Fibroblast of villous mesenchyme (primary cell): Measurements from ENCODE around the gene LRTM1. TPM values are rescaled to one million over a fixed set of nuclear protein-coding genes. Genes with fewer than 3 reads are reported as not detected.

Source experiments
- DNase-seq: peaks from one replicate; pipeline ENCODE4 v3.0.0-alpha.2; 2010; ENCODE audit warnings: low read depth
- H3K4me3 ChIP-seq: 2 replicates; pipeline ENCODE4 v1.5.1; 2011; ENCODE audit warnings: low read depth, mild to moderate bottlenecking, low read length
- CTCF ChIP-seq: IDR thresholded peaks from 2 replicates; pipeline ENCODE4 v1.5.1; 2012; ENCODE audit warnings: low read depth, mild to moderate bottlenecking, low read length; ENCODE audit not compliant: insufficient read depth
- total RNA-seq: library from RNA; depleted of rRNA; stranded (reverse); fragments of >200 nt; gene quantifications from 2 replicates; pipeline ENCODE4 v1.2.3, GENCODE V29; 2012

Gene LRTM1
- total RNA-seq, 1 donor, result not detected

- H3K4me3 ChIP-seq, result no peak overlapping the region
- no peak for TF ChIP-seq CTCF
- DNase-seq, result no peak
These were observed 29.9 kb upstream of the LRTM1 start for GRCh38 chr3:54957711-54958110.

GRCh38 chr3:54955941-54956340, 28.1 kb upstream of the LRTM1 start:
- no peak for TF ChIP-seq CTCF
- DNase-seq, result no peak

GRCh38 chr3:54955496-54955895, 27.6 kb upstream of the LRTM1 start:
- DNase-seq, result no peak
- no peak overlapping the region for H3K4me3 ChIP-seq
- TF ChIP-seq CTCF, result no peak

More at GRCh38 chr3:54955941-54956340, 28.1 kb upstream of the LRTM1 start:
- no peak overlapping the region for H3K4me3 ChIP-seq

- DNase-seq, result no peak
- H3K4me3 ChIP-seq, result no peak overlapping the region
- no peak for TF ChIP-seq CTCF
These were observed 26.7 kb upstream of the LRTM1 start for GRCh38 chr3:54954521-54954920.

GRCh38 chr3:54954022-54954421, 26.2 kb upstream of the LRTM1 start:
- TF ChIP-seq CTCF, result no peak
- DNase-seq, result peak; percentile 88
- no peak overlapping the region for H3K4me3 ChIP-seq

- peak; percentile 91 for TF ChIP-seq CTCF
- DNase-seq, result peak; percentile 89
- no peak overlapping the region for H3K4me3 ChIP-seq
These were observed 23.5 kb upstream of the LRTM1 start for GRCh38 chr3:54951405-54951804.

GRCh38 chr3:54950391-54951003, 22.6 kb upstream of the LRTM1 start:
- TF ChIP-seq CTCF, result no peak
- DNase-seq, result no peak
- no peak overlapping the region for H3K4me3 ChIP-seq
